ENCODE results near the gene PRKAR2B. TPM values are rescaled to one million over a fixed set of nuclear protein-coding genes. Genes with fewer than 3 reads are reported as not detected.
"Not testable (repeated sequence)": the region's sequence is repeated elsewhere in the genome, so short reads cannot be mapped to it uniquely, and the experiment has no call there.

Gene PRKAR2B
- polyA plus RNA-seq, 1 donor: 41.2 TPM

DNA sequence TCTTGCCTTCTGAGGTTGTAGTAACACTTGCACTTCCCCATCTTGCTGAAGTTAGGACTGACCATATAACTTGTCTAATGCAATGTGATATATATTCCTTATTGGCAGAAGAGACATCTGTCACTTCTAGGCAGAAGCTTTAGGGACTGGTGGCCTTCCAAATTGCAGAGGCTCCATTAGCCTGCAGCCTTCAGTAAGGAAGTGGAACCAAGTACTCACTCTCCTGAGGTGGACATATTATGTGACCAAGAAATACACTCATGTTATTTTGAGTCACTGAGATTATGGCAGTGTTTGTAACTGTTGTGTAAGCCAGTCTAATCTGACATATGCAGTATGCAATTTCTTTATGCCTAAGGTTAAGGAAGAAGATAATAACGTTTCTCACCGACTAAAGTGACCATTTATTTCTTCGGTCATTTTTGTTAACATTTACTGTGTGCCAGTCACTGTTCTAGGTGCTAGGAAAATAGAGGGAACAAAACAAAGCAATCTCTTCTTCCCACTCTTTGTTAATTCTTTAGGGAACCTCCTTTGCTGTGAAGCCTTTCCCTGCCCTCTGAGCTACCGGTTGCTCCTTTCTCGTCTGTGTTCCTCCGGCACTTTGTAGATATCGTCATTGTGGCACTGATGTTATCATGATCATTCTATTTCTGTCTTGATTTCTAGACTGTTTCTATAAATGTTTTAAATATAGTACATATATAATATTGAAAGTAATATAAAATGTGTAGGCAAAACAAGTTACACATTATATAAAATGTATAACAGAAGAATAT is 71.4 kb downstream of the PRKAR2B start:
- DNase-seq: no peak

DNA sequence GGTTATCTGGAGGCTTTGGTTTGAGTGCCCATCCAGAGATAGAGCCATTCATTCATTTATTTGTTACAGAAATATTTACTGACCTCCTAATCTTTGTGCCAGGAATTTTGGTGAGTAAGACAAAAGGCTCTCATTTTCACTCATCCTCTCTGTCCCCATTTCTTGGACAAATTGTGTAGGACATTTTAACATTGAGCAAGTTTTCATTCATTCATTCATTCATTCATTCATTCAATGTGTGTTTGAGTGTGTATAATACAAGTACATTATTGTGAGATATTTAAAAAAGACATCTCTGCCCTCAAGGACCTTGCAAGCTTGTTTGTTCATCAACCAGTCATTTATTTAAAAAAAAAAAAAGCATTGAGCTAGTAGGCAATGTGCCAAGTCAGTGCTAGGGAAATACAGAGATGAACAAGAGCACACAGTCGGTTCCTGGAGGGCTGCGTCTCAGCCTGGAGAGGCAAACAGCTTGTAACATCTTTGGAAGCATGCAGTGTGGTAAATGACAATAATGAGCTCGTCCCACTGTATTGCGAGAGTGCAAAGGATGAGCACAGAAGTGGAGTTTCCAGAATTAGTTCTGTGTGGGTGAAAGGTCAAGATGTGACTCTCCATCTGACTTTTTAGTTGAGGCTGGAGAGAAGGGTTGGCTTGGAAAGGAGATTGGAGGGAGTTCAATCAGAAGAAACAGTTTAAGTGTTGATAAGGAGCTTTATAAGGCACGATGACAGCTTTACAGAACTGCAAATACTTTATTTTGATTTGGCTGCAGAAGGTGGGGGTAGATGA is 73.8 kb downstream of the PRKAR2B start:
- DNase-seq: no peak

DNA sequence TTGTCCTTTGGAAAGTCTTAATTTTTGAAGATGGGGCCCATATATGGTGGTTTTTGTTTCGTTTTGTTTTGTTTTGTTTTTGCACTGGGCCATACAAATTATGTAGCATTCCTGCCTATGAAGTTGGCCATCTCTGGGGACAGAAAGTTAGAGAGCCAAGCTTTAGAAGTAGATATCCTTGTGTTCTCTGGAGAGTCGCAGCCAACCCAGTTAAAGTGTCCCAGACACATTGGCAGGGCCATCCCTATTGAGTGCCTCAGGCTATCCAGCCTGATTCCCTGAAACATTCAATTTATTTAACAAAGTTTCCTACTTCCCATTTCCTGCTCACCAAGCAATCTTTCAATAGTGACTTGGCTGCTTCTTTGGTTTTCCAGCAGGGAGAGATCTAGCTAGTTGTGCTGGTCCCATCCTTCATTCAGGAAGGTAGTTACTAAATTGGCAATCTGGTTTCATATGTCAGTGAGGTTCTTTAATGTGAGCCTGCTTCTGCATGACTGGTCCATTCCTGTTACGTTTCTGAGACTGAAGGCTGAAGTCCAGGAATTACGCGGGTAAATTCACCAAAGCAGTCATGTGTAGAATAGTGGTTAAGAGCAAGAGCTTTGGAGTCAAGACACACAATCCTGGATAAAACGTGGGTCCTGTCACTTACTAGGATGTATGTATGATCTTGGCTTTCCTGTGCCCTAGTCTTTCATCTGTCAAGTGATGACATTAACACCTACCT is 75.0 kb downstream of the PRKAR2B start:
- DNase-seq: no peak

DNA sequence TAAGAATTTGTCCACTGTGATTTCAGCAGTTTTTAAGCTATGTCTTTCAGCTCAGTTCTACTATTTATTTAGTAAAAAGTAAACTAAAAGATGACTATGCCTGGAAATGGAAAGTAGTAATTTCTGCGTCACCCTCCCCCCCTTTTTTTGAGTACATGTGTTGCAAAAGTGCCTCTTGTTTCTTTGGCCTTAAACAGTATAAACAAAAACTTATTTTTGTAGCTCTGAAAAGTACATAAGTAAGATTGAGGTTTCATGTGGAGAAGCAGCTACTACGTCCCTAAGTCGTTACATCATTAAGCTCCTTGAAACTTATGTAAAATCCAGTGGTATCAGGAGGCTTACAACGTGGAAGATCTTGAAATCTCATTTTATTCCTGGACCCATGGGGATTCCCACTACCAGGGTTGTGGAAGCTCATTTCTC is 78.0 kb downstream of the PRKAR2B start:
- DNase-seq: no peak

DNA sequence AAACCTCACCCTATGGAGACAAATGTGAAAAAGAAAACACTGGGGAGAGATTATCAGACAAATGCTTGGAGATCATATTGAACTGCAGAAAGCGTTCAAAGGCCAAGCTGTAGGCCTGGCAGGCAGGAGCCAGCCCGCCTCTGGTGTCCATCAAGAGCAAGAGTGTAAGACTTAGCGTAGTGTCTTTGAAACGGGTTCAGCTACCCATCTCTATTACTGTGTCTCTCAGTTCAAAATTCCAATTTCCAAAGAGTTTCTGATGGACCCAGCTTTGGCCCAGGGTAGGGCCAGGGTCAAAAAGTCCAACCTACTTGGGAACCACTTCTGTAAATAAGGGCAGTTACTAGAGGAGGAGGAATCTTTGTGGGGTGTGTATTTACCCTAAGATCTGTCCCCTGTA is 78.9 kb downstream of the PRKAR2B start:
- DNase-seq: no peak

DNA sequence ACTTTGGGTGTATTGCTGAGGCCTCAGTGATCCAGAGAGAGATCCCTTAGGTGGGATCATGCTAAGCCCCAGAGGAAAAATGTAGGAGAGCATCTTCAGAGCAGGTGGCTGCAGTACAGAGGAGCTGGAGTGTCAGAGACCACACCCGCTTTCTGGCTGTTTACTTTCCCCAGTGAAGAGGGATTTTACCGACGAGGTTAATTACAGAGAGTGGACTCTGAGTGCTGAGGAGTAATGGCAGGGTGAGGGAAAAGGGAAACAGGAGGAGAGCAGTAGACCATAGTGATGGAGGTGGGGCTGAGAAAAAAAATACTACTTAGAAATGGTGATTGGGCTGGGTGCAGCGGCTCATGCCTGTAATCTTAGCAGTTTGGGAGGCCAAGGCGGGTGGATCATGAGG is 81.0 kb downstream of the PRKAR2B start:
- DNase-seq: no peak

DNA sequence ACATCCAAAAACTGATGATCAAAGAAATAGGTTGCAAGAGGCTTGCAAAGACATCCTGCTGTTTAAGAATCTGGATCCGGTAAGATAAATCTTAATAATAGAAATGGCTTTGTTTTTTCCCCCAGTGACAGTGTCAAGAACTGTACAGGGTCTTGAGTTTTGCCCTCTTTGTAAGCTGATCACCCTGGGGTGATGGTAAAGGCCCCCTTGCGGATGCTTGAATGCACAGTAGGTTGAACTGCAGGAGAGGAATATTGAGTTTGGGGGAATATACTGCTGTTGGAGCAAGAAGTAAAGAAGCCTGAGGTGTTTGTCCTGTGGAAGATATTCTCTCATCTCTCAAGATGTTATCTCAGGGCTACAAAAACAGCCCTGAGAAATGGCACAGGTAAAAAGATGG is 83.7 kb downstream of the PRKAR2B start:
- no peak for DNase-seq

DNA sequence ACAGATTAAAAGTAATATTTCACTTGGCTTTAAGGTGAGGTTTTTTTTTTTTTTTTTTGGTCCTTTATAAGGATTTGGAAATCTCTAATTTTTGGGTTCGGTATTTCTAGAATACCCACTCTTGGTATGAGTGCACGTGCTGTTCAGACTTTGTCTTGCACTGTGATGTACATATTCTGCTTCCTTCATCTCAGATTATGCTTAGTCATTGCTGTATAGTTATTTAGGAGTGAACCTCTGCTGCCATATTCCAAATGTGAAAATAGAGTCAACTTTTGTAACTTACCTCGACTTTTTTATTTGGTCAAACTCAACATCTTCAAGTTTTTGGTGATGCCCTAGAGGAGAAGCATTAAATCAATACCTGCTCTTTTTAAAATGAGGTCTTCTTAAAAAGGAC is 84.2 kb downstream of the PRKAR2B start:
- DNase-seq: no peak

DNA sequence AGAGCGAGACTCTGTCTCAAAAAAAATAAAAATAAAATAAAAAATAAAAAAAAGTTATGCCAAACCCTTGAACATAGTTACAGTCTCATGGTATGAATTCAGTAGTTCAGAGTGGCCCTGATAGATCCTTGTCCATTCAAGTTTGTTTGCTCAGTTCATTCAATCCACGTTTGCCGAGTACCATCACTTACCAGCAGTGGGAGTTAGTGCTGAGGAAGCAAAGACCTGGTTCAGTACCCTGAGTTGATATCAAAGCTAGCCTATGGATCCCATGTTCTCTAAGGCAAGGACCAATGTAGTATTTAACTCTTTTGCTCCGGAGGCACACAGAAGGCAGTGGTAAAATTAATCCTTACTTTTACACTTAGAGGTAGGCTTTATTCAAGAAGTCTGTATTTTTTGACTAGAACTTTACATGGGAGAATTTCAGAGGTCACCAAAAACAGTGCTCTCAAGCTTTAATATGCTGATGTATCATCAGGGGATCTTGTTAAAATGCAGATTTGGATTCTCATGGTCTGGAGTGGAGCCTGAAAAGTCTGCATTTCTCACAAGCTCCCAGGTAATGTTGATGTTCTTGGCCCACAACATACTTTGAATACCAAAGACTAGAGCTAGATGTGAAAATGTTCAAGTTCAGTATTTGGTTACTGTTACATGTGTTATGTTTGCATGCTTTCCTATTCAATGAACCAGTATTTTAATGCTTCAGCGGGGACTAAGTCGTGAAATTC is 86.1 kb downstream of the PRKAR2B start:
- no peak for DNase-seq

DNA sequence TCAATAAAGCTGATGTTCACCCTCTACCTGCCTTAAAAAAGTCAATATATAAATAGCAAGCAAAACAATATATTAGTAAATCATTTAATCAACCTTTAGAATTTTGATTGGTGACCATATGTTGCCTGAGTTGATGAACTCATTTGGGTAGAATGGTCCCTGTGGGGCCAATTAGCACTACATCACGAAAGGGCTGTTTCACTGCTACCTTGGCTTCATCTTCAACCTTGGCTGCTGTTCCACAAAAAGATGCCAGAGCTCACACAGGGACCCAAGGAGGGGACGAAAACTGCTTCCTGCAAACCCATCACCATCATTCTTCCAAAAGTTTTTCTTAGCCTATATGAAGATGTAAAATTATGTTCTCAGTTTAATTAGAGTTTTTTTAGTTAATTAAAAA is 88.9 kb downstream of the PRKAR2B start:
- DNase-seq: no peak

DNA sequence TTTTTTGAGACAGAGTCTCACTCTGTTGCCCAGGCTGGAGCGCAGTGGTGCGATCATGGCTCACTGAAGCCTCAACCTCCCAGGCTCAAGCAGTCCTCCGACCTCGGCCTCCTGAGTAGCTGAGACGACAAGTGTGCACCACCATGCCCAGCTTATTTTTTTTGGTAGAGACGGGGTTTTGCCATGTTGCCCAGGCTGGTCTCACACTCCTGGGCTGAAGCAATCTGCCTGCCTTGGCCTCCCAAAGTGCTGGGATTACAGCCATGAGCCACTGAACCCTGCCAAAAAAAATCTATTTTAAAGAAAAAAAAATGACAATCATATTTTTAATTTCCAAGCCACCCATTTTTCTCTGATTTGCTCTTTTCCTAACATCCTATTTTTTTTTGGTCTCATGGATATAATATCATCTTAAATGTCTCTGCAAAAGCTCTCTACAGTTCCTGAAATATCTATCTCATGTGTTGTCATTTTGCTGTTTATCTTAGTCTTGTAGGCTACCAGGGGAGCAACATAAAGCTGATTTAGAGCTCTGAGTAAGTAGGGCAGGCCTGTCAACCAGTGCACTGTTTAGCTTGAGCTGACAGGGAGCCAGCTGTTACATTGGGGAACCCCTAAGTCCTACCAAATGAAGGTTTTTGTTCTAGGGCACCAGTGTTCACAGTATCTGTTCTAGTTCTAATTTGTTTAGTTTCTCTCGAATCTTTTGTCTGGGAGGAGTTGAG is 94.4 kb downstream of the PRKAR2B start:
- DNase-seq: no peak

DNA sequence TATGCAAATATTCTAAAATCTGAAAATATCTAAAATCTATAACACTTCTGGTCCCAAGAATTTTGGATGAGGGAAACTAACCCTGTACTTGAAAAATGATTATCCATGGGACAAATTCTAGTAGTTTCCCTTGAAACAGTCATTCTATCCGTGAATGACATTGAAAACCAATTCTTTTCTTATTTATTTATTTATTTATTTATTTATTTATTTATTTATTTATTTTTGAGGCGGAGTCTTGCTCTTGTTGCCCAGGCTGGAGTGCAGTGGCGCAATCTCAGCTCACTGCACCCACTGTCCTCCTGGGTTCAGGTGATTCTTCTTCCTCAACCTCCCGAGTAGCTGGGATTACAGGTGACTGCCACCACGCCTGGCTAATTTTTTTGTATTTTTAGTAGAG is 99.4 kb downstream of the PRKAR2B start:
- DNase-seq: not testable (repeated sequence)

DNA sequence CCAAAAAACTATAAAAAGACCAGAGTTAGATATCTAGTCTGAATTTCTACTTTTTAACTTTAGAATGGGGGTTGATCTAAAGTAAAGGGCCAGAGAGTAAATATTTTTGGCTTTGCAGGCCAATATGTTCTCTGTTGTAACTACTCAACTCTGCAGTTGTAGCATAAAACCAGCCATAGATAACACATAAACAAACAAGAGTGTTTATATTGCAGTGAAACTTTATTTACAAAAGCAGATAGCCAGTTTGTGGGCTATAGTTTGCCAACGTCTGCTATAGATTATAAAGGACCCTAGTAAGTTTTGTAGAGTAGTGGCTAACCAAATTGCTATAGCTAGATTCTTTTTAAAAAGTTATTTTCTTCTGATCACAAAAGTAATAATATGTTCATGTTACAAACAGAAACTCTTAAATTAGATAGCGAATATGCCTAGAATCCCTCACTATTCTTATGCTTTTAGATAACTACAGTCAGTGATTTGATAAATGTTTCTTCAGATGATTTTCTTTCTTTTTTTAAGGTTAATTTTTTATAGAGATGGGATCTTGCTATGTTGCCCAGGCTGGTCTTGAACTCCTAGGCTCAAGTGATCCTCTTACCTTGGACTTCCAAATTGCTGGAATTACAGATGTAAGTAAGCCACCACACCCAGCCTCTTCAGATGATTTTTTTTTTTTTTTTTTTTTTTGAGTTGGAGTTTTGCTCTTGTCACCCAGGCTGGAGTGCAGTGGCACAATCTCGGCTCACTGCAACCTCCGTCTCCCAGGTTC is 100.7 kb downstream of the PRKAR2B start:
- DNase-seq: no peak

DNA sequence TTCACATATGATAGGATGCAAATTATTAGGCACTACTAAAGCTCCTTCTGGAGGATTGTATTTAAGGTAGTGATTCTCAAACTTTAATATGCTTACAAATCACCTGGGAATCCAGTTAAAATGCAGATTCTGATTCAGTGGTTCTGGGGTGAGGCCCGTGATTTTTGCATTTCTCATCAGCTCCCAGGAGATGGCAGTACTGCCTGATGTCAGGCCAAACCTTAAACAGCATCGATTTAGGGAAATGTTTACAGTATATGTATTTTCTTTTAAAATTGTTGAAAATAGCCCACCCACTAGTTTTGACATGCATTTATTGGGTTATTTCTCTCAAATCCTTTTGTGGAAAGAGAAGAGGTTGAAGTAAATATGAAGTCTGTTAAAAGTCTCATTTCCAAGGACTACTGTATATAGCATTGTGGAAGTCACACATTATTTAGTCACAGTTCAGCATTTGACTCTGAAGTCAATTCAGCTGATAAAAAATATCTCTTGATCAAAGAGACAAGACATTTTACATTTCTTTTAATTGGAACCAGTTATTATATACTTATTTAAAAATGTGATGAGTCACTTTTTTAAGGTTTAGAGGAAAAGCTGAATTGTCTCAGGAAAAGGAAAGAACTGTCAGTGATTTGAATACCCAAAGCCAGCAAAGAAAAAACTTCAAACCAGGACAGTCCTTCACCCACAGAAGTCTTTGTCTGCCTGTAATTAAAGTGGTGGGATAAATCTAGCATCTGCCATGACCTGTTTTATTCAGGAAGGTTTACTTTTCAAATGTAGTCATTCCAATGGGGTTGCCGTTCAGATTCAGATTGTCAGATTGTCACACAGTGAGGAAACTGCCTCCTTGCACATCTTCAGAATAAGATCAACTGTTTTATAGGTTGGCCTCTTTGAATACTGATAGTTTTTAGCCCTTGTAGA is 103.2 kb downstream of the PRKAR2B start:
- no peak for DNase-seq

DNA sequence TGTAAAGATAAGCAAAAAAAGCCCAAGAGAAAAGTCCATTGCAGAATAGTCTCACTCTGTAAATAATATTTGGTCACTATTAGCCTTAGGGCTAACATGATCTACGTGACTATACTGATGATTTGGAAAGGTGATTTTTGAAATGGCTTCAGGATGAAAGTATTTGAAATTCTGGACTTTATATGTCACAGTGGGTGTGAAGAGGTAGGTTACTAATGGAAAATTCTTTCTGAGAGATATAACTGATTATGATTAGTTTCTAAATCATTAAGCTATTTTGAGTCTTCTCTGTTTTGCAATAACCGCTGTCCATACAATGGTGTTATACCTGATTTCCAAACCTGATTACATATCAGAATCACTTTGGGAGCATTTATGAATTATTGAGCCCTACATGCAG is 104.2 kb downstream of the PRKAR2B start:
- DNase-seq: no peak

DNA sequence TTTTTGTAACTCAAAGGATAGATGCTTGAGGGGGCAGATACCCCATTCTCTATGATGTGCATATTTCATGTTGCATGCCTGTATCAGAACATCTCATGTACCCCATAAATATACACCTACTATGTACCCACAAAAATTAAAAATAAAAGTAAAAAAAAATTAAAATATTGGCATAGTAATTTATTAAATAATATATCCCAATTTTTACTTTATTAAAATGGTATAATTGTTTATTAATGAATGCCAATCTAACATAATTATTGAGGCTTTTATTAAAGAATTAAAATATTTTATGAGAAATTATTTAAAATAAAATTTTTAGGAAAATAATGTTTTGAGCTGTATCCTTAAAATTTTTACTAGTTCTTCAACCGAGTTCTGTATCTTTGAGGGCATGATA is 105.4 kb downstream of the PRKAR2B start:
- no peak for DNase-seq

DNA sequence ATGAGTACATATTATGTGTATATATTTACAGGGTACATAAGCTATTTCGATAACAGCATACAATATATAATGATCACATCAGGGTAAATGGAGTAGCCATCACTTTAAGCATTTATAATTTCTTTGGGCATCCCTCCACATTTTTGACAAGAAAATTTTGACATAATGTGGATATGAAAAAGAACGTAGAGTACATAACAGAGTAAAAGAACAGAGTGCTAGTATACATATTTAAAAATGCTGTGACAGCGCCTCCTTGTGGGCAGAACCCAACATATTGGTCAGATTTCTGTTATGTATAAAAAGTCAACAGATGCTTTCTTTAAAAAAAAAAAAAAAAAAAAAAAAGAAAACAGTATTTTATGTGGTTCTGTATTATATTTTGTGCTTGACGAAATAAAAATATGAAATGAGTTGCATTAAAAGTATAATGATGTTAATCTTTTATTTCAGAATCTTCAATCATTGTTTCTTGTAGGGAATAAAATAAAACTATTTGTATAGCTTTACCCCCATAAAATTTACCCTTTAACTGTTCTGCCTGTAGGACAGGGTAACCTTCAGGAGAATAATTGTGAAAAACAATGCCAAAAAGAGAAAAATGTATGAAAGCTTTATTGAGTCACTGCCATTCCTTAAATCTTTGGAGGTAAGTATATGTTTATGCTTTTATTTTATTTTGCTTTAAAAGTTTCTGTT is 106.0 kb downstream of the PRKAR2B start:
- peak; percentile 66 for DNase-seq

DNA sequence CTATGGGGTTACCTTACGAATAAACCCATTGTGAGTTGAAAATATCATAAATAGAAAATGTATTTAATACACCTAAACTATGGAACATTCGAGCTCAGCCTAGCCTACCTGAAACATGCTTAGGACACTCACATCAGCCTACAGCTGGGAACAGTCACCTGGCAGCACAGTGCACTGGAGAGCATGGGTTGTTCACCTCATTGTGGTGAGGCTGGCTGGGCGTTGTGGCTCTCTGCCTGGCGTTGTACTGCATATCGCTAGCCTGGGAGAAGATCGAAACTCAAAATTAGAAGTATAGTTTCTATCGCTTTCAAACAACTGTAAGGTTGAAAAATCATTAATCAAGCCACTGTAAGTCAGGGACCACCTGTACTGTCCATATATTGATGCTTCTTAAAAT is 107.0 kb downstream of the PRKAR2B start:
- DNase-seq: no peak

DNA sequence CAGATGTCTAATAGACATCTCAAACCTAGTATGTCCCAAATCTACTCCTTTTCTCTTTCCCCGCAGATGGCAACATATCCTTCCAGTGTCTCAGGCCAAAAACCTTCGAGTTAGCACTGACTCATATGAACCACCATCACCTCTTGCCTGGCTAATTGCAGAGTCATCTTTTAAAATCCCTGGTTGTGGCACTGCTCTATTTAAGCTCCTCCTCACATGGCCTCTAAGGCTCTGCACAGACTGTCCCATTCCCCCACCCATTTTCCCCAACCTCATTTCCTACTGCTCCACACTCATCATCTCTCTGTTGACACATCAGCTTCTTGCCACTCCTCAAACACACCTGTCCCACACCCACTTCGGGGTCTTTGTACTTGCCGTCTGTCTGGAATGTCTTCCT is 107.5 kb downstream of the PRKAR2B start:
- no peak for DNase-seq

Data from left kidney (tissue), 2 donors.